Osteoblast (primary cell): ENCODE data around the gene ZNF185. TPM values are rescaled to one million over a fixed set of nuclear protein-coding genes. Genes with fewer than 3 reads are reported as not detected.

Source experiments
- DNase-seq: peaks from one replicate; pipeline ENCODE4 v3.0.0; 2011; ENCODE audit warnings: low spot score, mixed read lengths; ENCODE audit not compliant: insufficient read length; ENCODE audit errors: missing footprints
- H2AFZ ChIP-seq: 2 replicates; pipeline ENCODE4 v1.6.0; 2011; ENCODE audit warnings: mild to moderate bottlenecking, low read length
- H3K27ac ChIP-seq: 2 replicates; pipeline ENCODE4 v1.5.1; 2011; ENCODE audit warnings: mild to moderate bottlenecking, low read depth, low read length, moderate library complexity
- H3K27me3 ChIP-seq: 2 replicates; pipeline ENCODE4 v1.6.0; 2012; ENCODE audit warnings: mild to moderate bottlenecking, control low read depth, inconsistent platforms, low read length, moderate library complexity; ENCODE audit not compliant: insufficient read depth
- H3K36me3 ChIP-seq: 2 replicates; pipeline ENCODE4 v1.5.1; 2011; ENCODE audit warnings: mild to moderate bottlenecking, low read length, control low read depth, moderate library complexity; ENCODE audit not compliant: insufficient read depth
- H3K4me1 ChIP-seq: 2 replicates; pipeline ENCODE4 v1.5.1; 2011; ENCODE audit warnings: mild to moderate bottlenecking, low read length, control low read depth, moderate library complexity; ENCODE audit not compliant: insufficient read depth
- H3K4me2 ChIP-seq: 2 replicates; pipeline ENCODE4 v1.6.0; 2011; ENCODE audit warnings: mild to moderate bottlenecking, low read length; ENCODE audit not compliant: insufficient read depth
- H3K4me3 ChIP-seq: fragments of 200-600 bp; sonication (generic); 3 replicates; pipeline ENCODE4 v1.5.1; 2012; ENCODE audit warnings: mild to moderate bottlenecking, low read length, inconsistent platforms; ENCODE audit not compliant: insufficient read depth
- H3K79me2 ChIP-seq: 2 replicates; pipeline ENCODE4 v1.6.0; 2012; ENCODE audit warnings: mild to moderate bottlenecking, low read length, control low read depth, inconsistent platforms; ENCODE audit not compliant: insufficient read depth
- H3K9me3 ChIP-seq: 2 replicates; pipeline ENCODE4 v1.5.1; 2011; ENCODE audit warnings: low read depth, low read length, control low read depth
- H4K20me1 ChIP-seq: 2 replicates; pipeline ENCODE4 v1.6.0; 2012; ENCODE audit warnings: mild to moderate bottlenecking, low read length, control low read depth; ENCODE audit not compliant: insufficient read depth
- total RNA-seq: library from RNA; depleted of rRNA; stranded (reverse); fragments of >200 nt; gene quantifications from 2 replicates; pipeline ENCODE4 v1.2.3, GENCODE V29; 2012
- TF ChIP-seq, protein P1 (sequence below): IDR thresholded peaks from 2 replicates; pipeline ENCODE4 v1.5.1; 2011; ENCODE audit warnings: mild to moderate bottlenecking, low read depth, low read length, moderate library complexity; ENCODE audit errors: extremely low read depth

The ZNF185 gene
- total RNA-seq, 1 donor: 1.1 TPM

DNA sequence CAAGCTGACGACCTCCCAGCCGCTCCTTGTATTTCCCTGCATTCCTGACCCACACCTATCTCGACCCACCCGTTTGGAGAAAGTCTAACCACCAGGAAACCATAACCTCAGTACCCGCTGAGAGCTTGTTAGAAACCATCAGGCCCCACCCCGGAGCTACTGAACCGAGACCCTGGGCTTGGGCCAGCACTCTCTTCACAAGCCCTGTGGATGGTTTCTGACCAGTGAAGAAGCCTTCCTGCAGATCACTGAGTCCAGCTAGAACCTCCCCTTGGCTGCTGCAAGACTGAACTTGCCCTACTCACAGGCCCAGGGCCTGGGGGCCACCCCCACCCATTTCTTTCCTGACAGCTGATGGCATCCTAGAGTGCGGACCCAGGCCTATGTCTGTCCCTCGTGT is 26.6 kb upstream of the ZNF185 start:
- H2AFZ ChIP-seq: no peak overlapping the region
- no peak overlapping the region for H3K4me2 ChIP-seq
- H3K36me3 ChIP-seq: peaks cover 4% of the 10 kb centered on the region
- no peak overlapping the region for H3K27ac ChIP-seq
- H3K9me3 ChIP-seq: no peaks in the 10 kb centered on the region
- H3K79me2 ChIP-seq: no peaks in the 10 kb centered on the region
- TF ChIP-seq, protein P1, sequence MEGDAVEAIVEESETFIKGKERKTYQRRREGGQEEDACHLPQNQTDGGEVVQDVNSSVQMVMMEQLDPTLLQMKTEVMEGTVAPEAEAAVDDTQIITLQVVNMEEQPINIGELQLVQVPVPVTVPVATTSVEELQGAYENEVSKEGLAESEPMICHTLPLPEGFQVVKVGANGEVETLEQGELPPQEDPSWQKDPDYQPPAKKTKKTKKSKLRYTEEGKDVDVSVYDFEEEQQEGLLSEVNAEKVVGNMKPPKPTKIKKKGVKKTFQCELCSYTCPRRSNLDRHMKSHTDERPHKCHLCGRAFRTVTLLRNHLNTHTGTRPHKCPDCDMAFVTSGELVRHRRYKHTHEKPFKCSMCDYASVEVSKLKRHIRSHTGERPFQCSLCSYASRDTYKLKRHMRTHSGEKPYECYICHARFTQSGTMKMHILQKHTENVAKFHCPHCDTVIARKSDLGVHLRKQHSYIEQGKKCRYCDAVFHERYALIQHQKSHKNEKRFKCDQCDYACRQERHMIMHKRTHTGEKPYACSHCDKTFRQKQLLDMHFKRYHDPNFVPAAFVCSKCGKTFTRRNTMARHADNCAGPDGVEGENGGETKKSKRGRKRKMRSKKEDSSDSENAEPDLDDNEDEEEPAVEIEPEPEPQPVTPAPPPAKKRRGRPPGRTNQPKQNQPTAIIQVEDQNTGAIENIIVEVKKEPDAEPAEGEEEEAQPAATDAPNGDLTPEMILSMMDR: no peak
- no peaks in the 10 kb centered on the region for H4K20me1 ChIP-seq
- no peaks in the 10 kb centered on the region for H3K4me1 ChIP-seq
- H3K27me3 ChIP-seq: no peaks in the 10 kb centered on the region
- H3K4me3 ChIP-seq: no peak overlapping the region
- DNase-seq: no peak

DNA sequence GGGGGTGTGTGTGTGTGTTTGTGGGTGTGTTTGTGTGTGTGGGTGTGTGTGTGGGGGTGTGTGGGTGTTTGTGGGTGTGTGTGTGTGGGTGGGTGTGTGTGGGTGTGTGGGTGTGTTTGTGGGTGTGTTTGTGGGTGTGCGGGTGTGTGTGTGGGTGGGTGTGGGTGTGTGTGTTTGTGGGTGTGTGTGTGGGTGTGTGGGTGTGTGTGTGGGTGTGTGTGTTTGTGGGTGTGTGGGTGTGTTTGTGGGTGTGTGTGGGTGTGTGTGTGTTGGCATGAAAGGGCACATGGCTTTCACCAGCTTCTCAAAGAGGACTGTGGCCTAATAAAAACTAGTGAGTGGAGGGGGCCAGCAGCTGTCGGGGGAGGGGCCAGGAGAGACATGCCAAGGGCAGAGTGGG is 25.3 kb upstream of the ZNF185 start:
- Histone ChIP-seq H3K79me2 (no peaks in the 10 kb centered on the region), H3K36me3 (no peaks in the 10 kb centered on the region), H3K4me1 (no peaks in the 10 kb centered on the region), H3K27me3 (peaks cover 4% of the 10 kb centered on the region), H3K9me3 (no peaks in the 10 kb centered on the region), H3K4me3 (no peak overlapping the region), H4K20me1 (no peaks in the 10 kb centered on the region), H3K4me2 (no peak overlapping the region), H3K27ac (no peak overlapping the region), H2AFZ (no peak overlapping the region)
- TF ChIP-seq, protein P1: no peak
- DNase-seq: no peak

DNA sequence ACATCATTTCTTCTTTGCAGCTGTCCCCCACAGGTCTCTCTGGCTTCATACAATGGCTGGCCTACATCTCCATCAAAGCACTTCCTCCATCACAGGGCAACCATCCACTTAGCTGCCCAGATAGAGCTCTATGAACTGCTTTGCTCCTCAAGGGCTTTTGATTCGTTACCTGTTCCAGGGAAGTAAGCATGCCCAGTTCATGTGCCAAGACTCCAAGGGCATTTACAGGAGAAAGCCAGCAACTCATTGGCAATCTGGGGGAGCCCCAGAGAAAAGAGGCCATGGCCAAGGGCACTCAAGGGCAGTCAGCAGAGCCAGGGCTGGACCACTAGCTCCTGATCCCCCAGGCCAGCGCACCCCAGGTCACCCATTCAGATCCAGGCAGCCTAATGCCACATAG is 24.5 kb upstream of the ZNF185 start:
- no peaks in the 10 kb centered on the region for H3K79me2 ChIP-seq

DNA sequence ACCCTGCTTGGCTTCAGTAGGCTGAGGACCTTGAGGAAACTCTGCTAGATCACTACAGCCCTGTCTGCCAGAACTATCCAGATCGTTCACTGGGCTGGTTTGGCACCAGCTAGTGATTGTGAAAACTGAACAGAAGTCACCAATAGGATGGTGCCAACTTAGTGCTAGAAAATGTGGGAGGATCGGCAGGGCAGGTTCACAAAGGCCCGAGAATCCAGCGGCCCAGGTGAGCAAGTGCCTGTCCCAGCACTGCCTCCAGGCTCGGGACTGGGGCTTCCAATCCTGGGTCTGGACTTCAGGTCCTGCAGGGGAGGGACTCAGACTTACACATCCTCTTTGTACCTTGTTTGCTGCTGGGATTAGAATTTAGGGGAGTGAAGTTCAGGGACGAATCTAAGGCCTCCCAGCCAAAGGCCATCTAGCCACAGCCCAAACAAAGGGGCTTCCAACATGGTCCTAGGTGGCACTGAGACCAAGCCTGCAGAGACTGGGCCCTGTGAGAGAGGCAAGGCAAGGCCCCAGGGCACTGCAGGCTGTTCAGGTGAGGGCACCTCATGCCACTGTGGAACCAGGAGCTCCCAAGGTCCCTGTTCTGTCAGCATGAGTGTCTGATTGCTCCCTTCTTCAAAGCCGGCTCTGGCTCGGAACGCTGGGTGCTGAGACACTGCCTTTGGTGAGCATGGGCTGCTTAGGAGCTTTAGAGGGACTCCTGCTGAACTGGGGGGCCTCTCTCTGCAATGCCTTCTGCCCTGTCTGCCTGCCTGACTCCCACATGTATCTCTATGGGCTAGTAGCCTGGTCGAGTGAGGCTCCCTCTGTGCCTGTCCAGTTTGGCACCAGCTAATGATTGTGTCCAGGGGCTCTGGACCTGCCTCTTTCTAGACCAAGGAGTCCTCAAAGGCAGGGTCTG is 20.7 kb upstream of the ZNF185 start:
- H3K36me3 ChIP-seq: no peaks in the 10 kb centered on the region
- no peaks in the 10 kb centered on the region for H3K4me1 ChIP-seq
- H3K27ac ChIP-seq: no peak overlapping the region

More for the DNA sequence above, 24.5 kb upstream of the ZNF185 start:
- no peaks in the 10 kb centered on the region for H3K36me3 ChIP-seq
- H3K9me3 ChIP-seq: no peaks in the 10 kb centered on the region
- DNase-seq: no peak
- TF ChIP-seq, protein P1: no peak
- no peaks in the 10 kb centered on the region for H3K4me1 ChIP-seq
- H4K20me1 ChIP-seq: no peaks in the 10 kb centered on the region
- H3K4me3 ChIP-seq: no peak overlapping the region
- H3K27me3 ChIP-seq: peaks cover 4% of the 10 kb centered on the region
- H3K27ac ChIP-seq: no peak overlapping the region
- no peak overlapping the region for H3K4me2 ChIP-seq
- no peak overlapping the region for H2AFZ ChIP-seq

More for the DNA sequence above, 20.7 kb upstream of the ZNF185 start:
- Histone ChIP-seq H3K27me3 (peaks cover 4% of the 10 kb centered on the region), H3K4me3 (no peak overlapping the region), H3K4me2 (no peak overlapping the region), H2AFZ (no peak overlapping the region), H3K9me3 (no peaks in the 10 kb centered on the region), H3K79me2 (no peaks in the 10 kb centered on the region), H4K20me1 (no peaks in the 10 kb centered on the region)
- TF ChIP-seq, protein P1: no peak
- no peak for DNase-seq
